ENCODE data around the gene EXOC6B. TPM values are rescaled to one million over a fixed set of nuclear protein-coding genes. Genes with fewer than 3 reads are reported as not detected.

The EXOC6B gene
- total RNA-seq, 4 donors from 2014 or later = 54.9 to 93.7 (median 64.6) TPM

- peak in 1 of 3 donors; percentile 29 for DNase-seq
- H3K9me3 ChIP-seq = no peaks in the 10 kb centered on the region
- no peak for TF ChIP-seq CTCF (IDR thresholded peaks at IDR 0.05)
- no peak for TF ChIP-seq POLR2A (IDR thresholded peaks at IDR 0.05)
- H3K27me3 ChIP-seq = no peaks in the 10 kb centered on the region
- no peak overlapping the region for H3K27ac ChIP-seq
- H3K4me1 ChIP-seq = no peaks in the 10 kb centered on the region
- H3K36me3 ChIP-seq = no peaks in the 10 kb centered on the region
- no peak overlapping the region for H3K4me3 ChIP-seq
Measured at GRCh38 chr2:72157871-72158771, 667.7 kb downstream of the EXOC6B start.

GRCh38 chr2:72156872-72157271 is 669.0 kb downstream of the EXOC6B start:
- no peaks in the 10 kb centered on the region for H3K27me3 ChIP-seq
- H3K36me3 ChIP-seq = no peaks in the 10 kb centered on the region
- no peak for DNase-seq
- H3K27ac ChIP-seq = no peak overlapping the region
- no peaks in the 10 kb centered on the region for H3K4me1 ChIP-seq
- no peak overlapping the region for H3K4me3 ChIP-seq
- TF ChIP-seq POLR2A (IDR thresholded peaks at IDR 0.05) = no peak
- TF ChIP-seq CTCF (IDR thresholded peaks at IDR 0.05) = no peak
- H3K9me3 ChIP-seq = no peaks in the 10 kb centered on the region

GRCh38 chr2:72155737-72156136 is 670.1 kb downstream of the EXOC6B start:
- Histone ChIP-seq H3K36me3 (no peaks in the 10 kb centered on the region), H3K4me3 (no peak overlapping the region), H3K4me1 (no peaks in the 10 kb centered on the region), H3K27me3 (no peaks in the 10 kb centered on the region), H3K27ac (no peak overlapping the region), H3K9me3 (no peaks in the 10 kb centered on the region)
- TF ChIP-seq CTCF (IDR thresholded peaks at IDR 0.05) = no peak
- no peak for TF ChIP-seq POLR2A (IDR thresholded peaks at IDR 0.05)
- DNase-seq = peak in 2 of 3 donors; percentile 9 to 25

- Histone ChIP-seq H3K36me3 (no peaks in the 10 kb centered on the region), H3K27ac (no peak overlapping the region), H3K4me3 (no peak overlapping the region), H3K4me1 (peaks cover 0 to 6% (median 2%) of the 10 kb centered on the region in 4 donors), H3K27me3 (peaks cover 0 to under 1% of the 10 kb centered on the region in 2 donors), H3K9me3 (no peaks in the 10 kb centered on the region)
- no peak for DNase-seq
- TF ChIP-seq POLR2A (IDR thresholded peaks at IDR 0.05) (no peak), CTCF (IDR thresholded peaks at IDR 0.05) (no peak)
Measured at GRCh38 chr2:72155151-72155550, 670.7 kb downstream of the EXOC6B start.

GRCh38 chr2:72154386-72154975 is 671.4 kb downstream of the EXOC6B start:
- peak in 2 of 3 donors; percentile 8 to 15 for DNase-seq
- H3K27me3 ChIP-seq = peaks cover 0 to 7% of the 10 kb centered on the region in 2 donors

More at GRCh38 chr2:72154386-72154975, 671.4 kb downstream of the EXOC6B start:
- TF ChIP-seq CTCF (IDR thresholded peaks at IDR 0.05) (no peak), POLR2A (IDR thresholded peaks at IDR 0.05) (no peak)
- Histone ChIP-seq H3K36me3 (no peaks in the 10 kb centered on the region), H3K9me3 (no peaks in the 10 kb centered on the region), H3K27ac (no peak overlapping the region), H3K4me3 (no peak overlapping the region), H3K4me1 (peaks cover 0 to 12% (median 8%) of the 10 kb centered on the region in 4 donors)
